H9 (cell line): ENCODE data around the gene DSG2. TPM values are rescaled to one million over a fixed set of nuclear protein-coding genes. Genes with fewer than 3 reads are reported as not detected.

Experiments
- DNase-seq: peaks from one replicate; pipeline ENCODE4 v3.0.0-alpha.2; 2017
- H2AFZ ChIP-seq: one replicate; pipeline ENCODE4 v1.6.1; 2013; ENCODE audit warnings: mild to moderate bottlenecking, low read length, control low read depth, moderate library complexity
- H2AK5ac ChIP-seq: 2 replicates; pipeline ENCODE4 v1.6.1; 2013; ENCODE audit warnings: low read length, control low read depth, mixed read lengths; ENCODE audit not compliant: insufficient read length
- H2BK120ac ChIP-seq: one replicate; pipeline ENCODE4 v1.6.1; 2013; ENCODE audit warnings: low read depth, mild to moderate bottlenecking, low read length, control low read depth, inconsistent platforms; ENCODE audit not compliant: poor library complexity, severe bottlenecking
- H2BK12ac ChIP-seq: 2 replicates; pipeline ENCODE4 v1.6.1; 2013; ENCODE audit warnings: low read length, control low read depth, mixed read lengths, low read depth; ENCODE audit not compliant: insufficient read length
- H2BK15ac ChIP-seq: 2 replicates; pipeline ENCODE4 v1.6.1; 2013; ENCODE audit warnings: low read depth, low read length, control low read depth
- H2BK20ac ChIP-seq: one replicate; pipeline ENCODE4 v1.6.1; 2013; ENCODE audit warnings: low read depth, mild to moderate bottlenecking, low read length, control low read depth, inconsistent platforms; ENCODE audit not compliant: poor library complexity, severe bottlenecking
- H2BK5ac ChIP-seq: 2 replicates; pipeline ENCODE4 v1.6.1; 2013; ENCODE audit warnings: low read length, control low read depth, mixed read lengths; ENCODE audit not compliant: insufficient read length
- H3K14ac ChIP-seq: 2 replicates; pipeline ENCODE4 v1.6.1; 2013; ENCODE audit warnings: low read length, control low read depth; ENCODE audit not compliant: insufficient read depth
- H3K18ac ChIP-seq: 2 replicates; pipeline ENCODE4 v1.6.1; 2013; ENCODE audit warnings: low read depth, mild to moderate bottlenecking, mixed read lengths, low read length, control low read depth; ENCODE audit not compliant: insufficient read length
- H3K23ac ChIP-seq: 2 replicates; pipeline ENCODE4 v1.6.1; 2013; ENCODE audit warnings: low read length, control low read depth, mixed read lengths, low read depth; ENCODE audit not compliant: insufficient read length
- H3K23me2 ChIP-seq: 2 replicates; pipeline ENCODE4 v1.6.1; 2013; ENCODE audit warnings: low read depth, mild to moderate bottlenecking, mixed read lengths, low read length, control low read depth; ENCODE audit not compliant: insufficient read length, poor library complexity, severe bottlenecking
- H3K27ac ChIP-seq: 2 replicates; pipeline ENCODE4 v1.5.1; 2013; ENCODE audit warnings: low read length, control low read depth, mixed read lengths, low read depth; ENCODE audit not compliant: insufficient read length
- H3K27me3 ChIP-seq: 2 replicates; pipeline ENCODE4 v1.6.1; 2013; ENCODE audit warnings: low read length, control low read depth, inconsistent platforms; ENCODE audit not compliant: insufficient read depth
- H3K4ac ChIP-seq: 2 replicates; pipeline ENCODE4 v1.6.1; 2013; ENCODE audit warnings: low read depth, mild to moderate bottlenecking, control low read depth, inconsistent platforms, low read length, moderate library complexity
- H3K4me1 ChIP-seq: 2 replicates; pipeline ENCODE4 v1.6.1; 2013; ENCODE audit warnings: low read length, control low read depth, inconsistent platforms; ENCODE audit not compliant: insufficient read depth
- H3K4me2 ChIP-seq: 2 replicates; pipeline ENCODE4 v1.6.1; 2013; ENCODE audit warnings: low read length, control low read depth, mixed read lengths; ENCODE audit not compliant: insufficient read length, insufficient read depth
- H3K56ac ChIP-seq: 2 replicates; pipeline ENCODE4 v1.6.1; 2013; ENCODE audit warnings: low read depth, mild to moderate bottlenecking, mixed read lengths, low read length, control low read depth; ENCODE audit not compliant: insufficient read length
- H3K79me1 ChIP-seq: 2 replicates; pipeline ENCODE4 v1.6.1; 2013; ENCODE audit warnings: low read depth, mild to moderate bottlenecking, moderate library complexity, low read length, control low read depth, inconsistent platforms; ENCODE audit not compliant: insufficient read depth, poor library complexity, severe bottlenecking
- H3K79me2 ChIP-seq: 2 replicates; pipeline ENCODE4 v1.6.1; 2013; ENCODE audit warnings: low read length, control low read depth, inconsistent platforms; ENCODE audit not compliant: insufficient read depth
- H3K9ac ChIP-seq: 2 replicates; pipeline ENCODE4 v1.6.1; 2013; ENCODE audit warnings: low read length, control low read depth, mixed read lengths; ENCODE audit not compliant: insufficient read length; ENCODE audit errors: extremely low read depth
- H3K9me3 ChIP-seq: one replicate; pipeline ENCODE4 v1.6.1; 2013; ENCODE audit warnings: low read depth, low read length, inconsistent platforms; ENCODE audit not compliant: control insufficient read depth
- H3T11ph ChIP-seq: one replicate; pipeline ENCODE4 v1.6.1; 2013; ENCODE audit warnings: mild to moderate bottlenecking, low read length, control low read depth, inconsistent platforms
- H4K20me1 ChIP-seq: one replicate; pipeline ENCODE4 v1.6.1; 2013; ENCODE audit not compliant: control insufficient read depth, insufficient read length, insufficient read depth
- H4K5ac ChIP-seq: 2 replicates; pipeline ENCODE4 v1.6.1; 2013; ENCODE audit warnings: low read depth, mild to moderate bottlenecking, mixed read lengths, low read length, control low read depth; ENCODE audit not compliant: insufficient read length
- H4K8ac ChIP-seq: replicated peaks from 2 replicates; pipeline ENCODE4 v1.6.1; 2013; ENCODE audit warnings: low read length, control low read depth, mixed read lengths, low read depth; ENCODE audit not compliant: insufficient read length
- H4K91ac ChIP-seq: 2 replicates; pipeline ENCODE4 v1.6.1; 2013; ENCODE audit warnings: low read depth, mild to moderate bottlenecking, moderate library complexity, mixed read lengths, low read length, control low read depth; ENCODE audit not compliant: insufficient read length
- H3K27ac Mint-ChIP-seq, 3 experiments: 2 replicates in 2 of 3; 3 replicates in 1 of 3; pipeline ENCODE4 v1.8.0; 2020 to 2021; ENCODE audit warnings: mixed read lengths in 3 of 3, mild to moderate bottlenecking in 1 of 3, moderate library complexity in 1 of 3
- H3K27me3 Mint-ChIP-seq: 2 replicates; pipeline ENCODE4 v1.8.0; 2021; ENCODE audit warnings: low read depth, mild to moderate bottlenecking, moderate library complexity, mixed read lengths
- H3K36me3 Mint-ChIP-seq, 3 experiments: 2 replicates in 2 of 3; 3 replicates in 1 of 3; pipeline ENCODE4 v1.8.0; 2020 to 2021; ENCODE audit warnings: low read depth in 3 of 3, mixed read lengths in 3 of 3; ENCODE audit not compliant: insufficient read depth in 1 of 3
- H3K4me1 Mint-ChIP-seq, 2 experiments: 2 replicates each; pipeline ENCODE4 v1.8.0; 2020; ENCODE audit warnings: mixed read lengths in 2 of 2
- H3K4me3 Mint-ChIP-seq, 2 experiments: 2 replicates in 1 of 2; 3 replicates in 1 of 2; pipeline ENCODE4 v1.8.0; 2020 to 2021; ENCODE audit warnings: mild to moderate bottlenecking in 2 of 2, mixed read lengths in 2 of 2, moderate library complexity in 1 of 2
- H3K9me3 Mint-ChIP-seq, 2 experiments: 2 replicates in 1 of 2; 3 replicates in 1 of 2; pipeline ENCODE4 v1.8.0; 2020; ENCODE audit warnings: mild to moderate bottlenecking in 2 of 2, mixed read lengths in 2 of 2, moderate library complexity in 1 of 2
- CTCF ChIP-seq: fragments of 200-600 bp; sonication (generic); conservative IDR thresholded peaks from 3 replicates; pipeline ENCODE4 v1.8.0; 2021; ENCODE audit warnings: antibody characterized with exemption, mild to moderate bottlenecking
- WGBS: extraction: QIAGEN DNeasy Blood & Tissue Kit; methylation state at CpG from one replicate; pipeline ENCODE4 v1.1.7; 2013; ENCODE audit warnings: missing lambda C conversion rate, low lambda C conversion rate, mixed read lengths; ENCODE audit not compliant: insufficient read length; ENCODE audit errors: extremely low coverage; 5-methylcytosine and 5-hydroxymethylcytosine counted together
- total RNA-seq: library from RNA; stranded (reverse); gene quantifications from 2 replicates; pipeline ENCODE4 v1.2.1, GENCODE V29; 2021

DSG2 gene
- total RNA-seq, 1 experiment from 2014 or later: 107 TPM

DNA sequence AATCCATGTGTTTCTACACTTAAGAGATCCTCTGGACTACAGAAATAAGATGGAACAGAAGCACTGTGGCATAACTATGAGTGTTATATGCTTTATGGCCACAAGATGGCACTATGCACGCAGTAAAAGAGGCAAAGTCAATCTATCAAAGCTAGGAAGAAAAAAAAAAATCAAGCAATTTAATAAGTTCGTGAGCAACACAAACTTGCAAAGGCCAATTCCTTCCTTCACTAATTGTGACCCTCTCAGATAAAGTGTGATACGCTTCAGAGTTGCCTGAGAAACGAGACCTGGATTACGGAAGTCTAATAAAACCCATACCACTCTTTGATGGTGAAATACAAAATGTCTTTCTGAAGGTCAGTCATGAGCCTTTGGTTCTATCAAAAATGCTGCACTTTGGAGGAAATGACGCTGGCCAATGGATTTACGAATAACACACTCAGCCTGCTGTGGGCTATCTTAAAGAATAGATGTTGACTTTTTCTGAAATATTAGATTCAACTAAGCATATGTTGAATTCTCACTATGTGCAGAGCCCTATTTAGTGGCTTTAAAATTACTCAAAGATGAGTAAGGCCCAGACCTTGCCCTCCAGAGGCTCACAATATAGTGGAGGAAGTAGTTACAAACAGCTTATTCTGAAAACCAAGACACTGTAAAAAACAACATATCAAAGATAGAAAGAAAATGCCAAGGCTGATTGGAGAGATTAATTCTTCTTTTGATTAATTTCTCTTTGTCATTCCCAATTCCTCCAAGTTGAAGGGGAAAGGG, 58.2 kb downstream of the DSG2 start:
- H3T11ph ChIP-seq: no peak overlapping the region
- H3K4me1 ChIP-seq: no peaks in the 10 kb centered on the region; the same call in 1 of the 2 replicates
- no peak overlapping the region for H2AFZ ChIP-seq
- no peak overlapping the region for H4K5ac ChIP-seq
- no peaks in the 10 kb centered on the region for H3K79me1 ChIP-seq
- no peak overlapping the region for H3K18ac ChIP-seq
- H2BK15ac ChIP-seq: no peak overlapping the region
- DNase-seq: no peak
- Mint-ChIP-seq H3K27me3 (no peaks in the 10 kb centered on the region), H3K4me1 (peaks cover 20 to 22% of the 10 kb centered on the region in 2 experiments), H3K4me3 (no peak overlapping the region), H3K9me3 (no peaks in the 10 kb centered on the region), H3K36me3 (no peaks in the 10 kb centered on the region), H3K27ac (no peak overlapping the region)
- no peak overlapping the region for H4K8ac ChIP-seq
- H3K9me3 ChIP-seq: no peaks in the 10 kb centered on the region
- H2BK20ac ChIP-seq: no peak overlapping the region
- H3K23ac ChIP-seq: no peak overlapping the region
- H2BK12ac ChIP-seq: no peak overlapping the region
- peak; percentile 90 for TF ChIP-seq CTCF
- no peak overlapping the region for H3K56ac ChIP-seq
- no peaks in the 10 kb centered on the region for H4K20me1 ChIP-seq
- H3K79me2 ChIP-seq: no peaks in the 10 kb centered on the region
- no peak overlapping the region for H3K14ac ChIP-seq
- no peak overlapping the region for H3K4ac ChIP-seq
- H2BK120ac ChIP-seq: no peak overlapping the region
- H3K27me3 ChIP-seq: no peaks in the 10 kb centered on the region
- H2AK5ac ChIP-seq: no peak overlapping the region
- H3K27ac ChIP-seq: no peak overlapping the region
- WGBS: no CpG with 5 or more reads among the region's 7 CpGs
- no peaks in the 10 kb centered on the region for H3K23me2 ChIP-seq
- H2BK5ac ChIP-seq: no peak overlapping the region
- no peak overlapping the region for H4K91ac ChIP-seq
- H3K4me2 ChIP-seq: no peak overlapping the region
- no peak overlapping the region for H3K9ac ChIP-seq
